ENCODE data around the gene CDK14. TPM values are rescaled to one million over a fixed set of nuclear protein-coding genes. Genes with fewer than 3 reads are reported as not detected.
A peak's percentile ranks its signal among the peaks of the same experiment; 100 is the strongest.

Gene CDK14
- total and polyA plus RNA-seq, 8 donors: 0.58 to 43.9 (median 12.2) TPM

GRCh38 chr7:90621747-90622140 lies 25.6 kb downstream of the CDK14 start:
- no peak for DNase-seq
- Histone ChIP-seq H3K27ac (no peak overlapping the region), H3K4me1 (peaks cover 3 to 57% (median 28%) of the 10 kb centered on the region in 4 donors), H3K36me3 (no peaks in the 10 kb centered on the region), H3K27me3 (no peaks in the 10 kb centered on the region), H3K4me3 (no peak overlapping the region), H3K9me3 (no peaks in the 10 kb centered on the region)
- no peak for TF ChIP-seq EP300 (IDR thresholded peaks at IDR 0.05)
- no peak for TF ChIP-seq CTCF (IDR thresholded peaks at IDR 0.05)
- no peak for TF ChIP-seq POLR2AphosphoS5 (IDR thresholded peaks at IDR 0.05)
- TF ChIP-seq POLR2A (IDR thresholded peaks at IDR 0.05): no peak
- intact Hi-C loops (cut with DNase I; ENCODE audit: low total_unique reads): loop anchor here (10.0 kb wide), 1 partner anchor 67 kb away; no protein-coding TSS in a partner anchor
- 30 to 58% (median 54%) methylated on average over 4 of the region's 4 CpGs for WGBS, 5 donors

- no peak overlapping the region for H3K4me3 ChIP-seq
- H3K4me1 ChIP-seq: peaks cover 3 to 57% (median 28%) of the 10 kb centered on the region in 4 donors
- H3K27me3 ChIP-seq: no peaks in the 10 kb centered on the region
- DNase-seq: no peak
- no peak for TF ChIP-seq POLR2A (IDR thresholded peaks at IDR 0.05)
- no peaks in the 10 kb centered on the region for H3K9me3 ChIP-seq
- no peak overlapping the region for H3K27ac ChIP-seq
- 84 to 93% (median 89%) methylated on average over 2 of the region's 2 CpGs for WGBS, 5 donors
- intact Hi-C loops (cut with DNase I; ENCODE audit: low total_unique reads): loop anchor here (10.0 kb wide), 1 partner anchor 68 kb away; no protein-coding TSS in a partner anchor
- no peaks in the 10 kb centered on the region for H3K36me3 ChIP-seq
Measured at GRCh38 chr7:90622670-90623069, 26.5 kb downstream of the CDK14 start.

GRCh38 chr7:90624225-90624911 lies 28.2 kb downstream of the CDK14 start:
- DNase-seq: peak in 1 of 2 donors; percentile 16
- 67 to 82% (median 72%) methylated on average over 5 of the region's 5 CpGs for WGBS, 5 donors
- Histone ChIP-seq H3K27me3 (no peaks in the 10 kb centered on the region), H3K4me3 (no peak overlapping the region), H3K4me1 (peaks cover 0 to 45% (median 25%) of the 10 kb centered on the region in 4 donors), H3K9me3 (no peaks in the 10 kb centered on the region), H3K36me3 (no peaks in the 10 kb centered on the region), H3K27ac (peak overlapping the region in 1 of 5 donors; percentile 43)
- intact Hi-C loops (cut with DNase I; ENCODE audit: low total_unique reads): loop anchor here (10.0 kb wide), 1 partner anchor 70 kb away; no protein-coding TSS in a partner anchor
- TF ChIP-seq CTCF (IDR thresholded peaks at IDR 0.05) (no peak), POLR2A (IDR thresholded peaks at IDR 0.05) (no peak), EP300 (IDR thresholded peaks at IDR 0.05) (no peak), POLR2AphosphoS5 (IDR thresholded peaks at IDR 0.05) (no peak)

- H3K36me3 ChIP-seq: no peaks in the 10 kb centered on the region
- H3K27ac ChIP-seq: peak overlapping the region in 1 of 5 donors; percentile 43
- intact Hi-C loops (cut with DNase I; ENCODE audit: low total_unique reads): loop anchor here (10.0 kb wide), 1 partner anchor 70 kb away; no protein-coding TSS in a partner anchor
- H3K27me3 ChIP-seq: no peaks in the 10 kb centered on the region
- no peak overlapping the region for H3K4me3 ChIP-seq
- no peak for TF ChIP-seq CTCF (IDR thresholded peaks at IDR 0.05)
- no peak for TF ChIP-seq POLR2A (IDR thresholded peaks at IDR 0.05)
- TF ChIP-seq POLR2AphosphoS5 (IDR thresholded peaks at IDR 0.05): no peak
- no peak for TF ChIP-seq EP300 (IDR thresholded peaks at IDR 0.05)
- H3K9me3 ChIP-seq: no peaks in the 10 kb centered on the region
- H3K4me1 ChIP-seq: peaks cover 0 to 43% (median 25%) of the 10 kb centered on the region in 4 donors
- WGBS, 5 donors: 77 to 90% (median 87%) methylated on average over 5 of the region's 5 CpGs
- peak in 1 of 2 donors; percentile 31 for DNase-seq
Measured at GRCh38 chr7:90625051-90625450, 28.9 kb downstream of the CDK14 start.

GRCh38 chr7:90625562-90625961 lies 29.4 kb downstream of the CDK14 start:
- Histone ChIP-seq H3K27me3 (no peaks in the 10 kb centered on the region), H3K36me3 (no peaks in the 10 kb centered on the region), H3K27ac (peak overlapping the region in 1 of 5 donors; percentile 46), H3K4me3 (no peak overlapping the region), H3K4me1 (peaks cover 0 to 43% (median 25%) of the 10 kb centered on the region in 4 donors), H3K9me3 (no peaks in the 10 kb centered on the region)
- 42 to 71% (median 63%) methylated on average over 3 of the region's 3 CpGs for WGBS, 5 donors
- TF ChIP-seq CTCF (IDR thresholded peaks at IDR 0.05) (no peak), EP300 (IDR thresholded peaks at IDR 0.05) (no peak), POLR2AphosphoS5 (IDR thresholded peaks at IDR 0.05) (no peak), POLR2A (IDR thresholded peaks at IDR 0.05) (no peak)
- intact Hi-C loops (cut with DNase I; ENCODE audit: low total_unique reads): loop anchor here (10.0 kb wide), 1 partner anchor 71 kb away; no protein-coding TSS in a partner anchor
- peak in 1 of 2 donors; percentile 91 for DNase-seq

Measured in stomach (tissue), 9 donors.